Neural progenitor cell (in vitro differentiated cells): ENCODE measurements around the gene FRMPD4.

Experiments used
- EZH2phosphoT487 ChIP-seq: fragments of 200-600 bp; sonication (generic); IDR thresholded peaks from 2 replicates; pipeline ENCODE4 v1.6.1; 2017; ENCODE audit warnings: antibody characterized with exemption
- TF ChIP-seq, protein P1 (sequence below): fragments of 200-600 bp; sonication (generic); IDR thresholded peaks from 2 replicates; pipeline ENCODE4 v1.5.1; 2017; ENCODE audit warnings: antibody characterized with exemption, mild to moderate bottlenecking

DNA sequence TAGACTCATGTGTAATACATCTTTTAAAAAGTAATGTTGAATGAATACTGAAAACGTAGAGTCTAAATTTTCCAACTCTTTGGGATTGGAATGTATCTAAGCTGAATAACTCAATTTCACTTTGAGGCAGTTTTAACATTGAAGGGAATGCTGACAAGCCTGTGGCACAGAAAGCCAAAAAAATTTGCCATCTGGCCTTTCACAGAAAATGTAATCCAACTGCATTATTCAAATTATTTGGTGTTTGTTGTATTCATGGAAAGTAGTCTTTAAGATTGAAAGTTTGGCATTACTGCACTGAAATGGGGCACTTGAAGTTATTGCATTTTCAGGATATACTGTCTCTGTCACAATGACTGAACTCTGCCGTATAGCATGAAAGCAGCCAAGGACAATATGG, 186.9 kb downstream of the FRMPD4 start:
- TF ChIP-seq, protein P1, sequence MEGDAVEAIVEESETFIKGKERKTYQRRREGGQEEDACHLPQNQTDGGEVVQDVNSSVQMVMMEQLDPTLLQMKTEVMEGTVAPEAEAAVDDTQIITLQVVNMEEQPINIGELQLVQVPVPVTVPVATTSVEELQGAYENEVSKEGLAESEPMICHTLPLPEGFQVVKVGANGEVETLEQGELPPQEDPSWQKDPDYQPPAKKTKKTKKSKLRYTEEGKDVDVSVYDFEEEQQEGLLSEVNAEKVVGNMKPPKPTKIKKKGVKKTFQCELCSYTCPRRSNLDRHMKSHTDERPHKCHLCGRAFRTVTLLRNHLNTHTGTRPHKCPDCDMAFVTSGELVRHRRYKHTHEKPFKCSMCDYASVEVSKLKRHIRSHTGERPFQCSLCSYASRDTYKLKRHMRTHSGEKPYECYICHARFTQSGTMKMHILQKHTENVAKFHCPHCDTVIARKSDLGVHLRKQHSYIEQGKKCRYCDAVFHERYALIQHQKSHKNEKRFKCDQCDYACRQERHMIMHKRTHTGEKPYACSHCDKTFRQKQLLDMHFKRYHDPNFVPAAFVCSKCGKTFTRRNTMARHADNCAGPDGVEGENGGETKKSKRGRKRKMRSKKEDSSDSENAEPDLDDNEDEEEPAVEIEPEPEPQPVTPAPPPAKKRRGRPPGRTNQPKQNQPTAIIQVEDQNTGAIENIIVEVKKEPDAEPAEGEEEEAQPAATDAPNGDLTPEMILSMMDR: no peak
- no peak for TF ChIP-seq EZH2phosphoT487
